Measurements from ENCODE around the gene CHST4. TPM values are rescaled to one million over a fixed set of nuclear protein-coding genes. Genes with fewer than 3 reads are reported as not detected.

The CHST4 gene
- polyA plus RNA-seq, 1 of the 3 experiments (the other 2 are of a cell fraction), result 0.08 TPM

DNA sequence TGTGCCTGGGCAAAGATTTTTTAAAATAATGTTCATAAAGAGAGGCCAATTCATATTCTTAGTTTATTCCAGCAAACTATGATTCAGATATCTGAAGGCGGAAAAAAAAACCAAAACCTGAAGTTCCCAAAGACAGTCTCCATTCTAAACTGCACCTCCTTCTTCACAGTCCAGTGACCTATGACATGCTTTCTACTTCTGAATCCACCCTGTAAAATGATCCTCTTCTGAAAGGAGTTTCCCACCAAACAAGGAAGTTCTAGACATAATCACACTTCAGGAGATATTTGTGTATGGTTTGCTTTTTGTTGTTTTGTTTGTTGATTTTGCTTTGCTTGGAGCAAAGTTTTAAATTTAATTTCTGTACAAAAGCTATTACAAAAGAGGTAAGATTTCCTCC is 12.9 kb upstream of the CHST4 start:
- H3K27me3 ChIP-seq (ENCODE audit: insufficient read depth), result no peaks in the 10 kb centered on the region; the same call in 1 of the 2 replicates
- no peak overlapping the region for H3K4me2 ChIP-seq
- 8% methylated on average over 1 of the region's 1 CpG for WGBS (ENCODE audit: low lambda C conversion rate)
- H3K36me3 ChIP-seq (replicated peaks in 1 of 2; ENCODE audit: control insufficient read depth in 1 of 2, insufficient read depth in 2 of 2, low read length in 1 of 2), result no peaks in the 10 kb centered on the region
- ChIA-PET CTCF (no interaction called here), POLR2A (no interaction called here)
- no peak for DNase-seq
- H3K4me3 ChIP-seq (ENCODE audit: low read depth in 2 of 2, low read length in 1 of 2), result no peak overlapping the region
- no peaks in the 10 kb centered on the region for H3K4me1 ChIP-seq (ENCODE audit: control insufficient read depth in 1 of 2, insufficient read depth in 2 of 2, low read depth in 1 of 2, low read length in 1 of 2)
- TF ChIP-seq, protein P1, sequence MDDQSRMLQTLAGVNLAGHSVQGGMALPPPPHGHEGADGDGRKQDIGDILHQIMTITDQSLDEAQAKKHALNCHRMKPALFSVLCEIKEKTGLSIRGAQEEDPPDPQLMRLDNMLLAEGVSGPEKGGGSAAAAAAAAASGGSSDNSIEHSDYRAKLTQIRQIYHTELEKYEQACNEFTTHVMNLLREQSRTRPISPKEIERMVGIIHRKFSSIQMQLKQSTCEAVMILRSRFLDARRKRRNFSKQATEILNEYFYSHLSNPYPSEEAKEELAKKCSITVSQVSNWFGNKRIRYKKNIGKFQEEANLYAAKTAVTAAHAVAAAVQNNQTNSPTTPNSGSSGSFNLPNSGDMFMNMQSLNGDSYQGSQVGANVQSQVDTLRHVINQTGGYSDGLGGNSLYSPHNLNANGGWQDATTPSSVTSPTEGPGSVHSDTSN (IDR thresholded peaks at IDR 0.05), result no peak
- TF ChIP-seq SIN3A (IDR thresholded peaks at IDR 0.05; ENCODE audit: borderline replicate concordance, low read depth, low read length), result no peak
- H3K79me2 ChIP-seq (ENCODE audit: insufficient read depth), result no peaks in the 10 kb centered on the region
- no peaks in the 10 kb centered on the region for H3K9me2 ChIP-seq
- H2AFZ ChIP-seq (ENCODE audit: low read depth), result no peak overlapping the region
- H3K9ac ChIP-seq, result no peak overlapping the region
- H3K27ac ChIP-seq (ENCODE audit: low read depth in 2 of 2, low read length in 1 of 2), result no peak overlapping the region
- H4K20me1 ChIP-seq (ENCODE audit: insufficient read depth), result no peaks in the 10 kb centered on the region
- H3K9me3 ChIP-seq, result no peaks in the 10 kb centered on the region
- H3F3A ChIP-seq (replicated peaks; ENCODE audit: insufficient read depth), result no peaks in the 10 kb centered on the region

DNA sequence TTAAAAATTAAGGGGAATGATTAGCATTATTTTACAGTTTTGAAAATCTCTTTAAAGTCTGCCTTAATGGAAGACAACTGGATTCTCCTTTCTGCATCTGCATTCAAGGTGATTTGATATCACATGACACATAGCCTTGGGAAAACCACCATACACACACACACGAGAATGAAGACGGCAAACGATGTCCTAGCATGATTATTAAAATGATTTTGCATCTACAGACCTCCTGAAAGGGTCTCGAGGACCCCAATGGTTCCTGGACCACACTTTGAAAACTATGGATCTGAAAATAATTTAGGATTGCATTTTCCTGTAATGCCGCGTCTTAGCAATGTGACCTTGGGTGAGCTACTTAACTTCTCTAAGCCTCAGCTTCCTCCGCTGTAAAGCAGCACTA is 11.8 kb upstream of the CHST4 start:
- H3K9ac ChIP-seq, result no peak overlapping the region
- H4K20me1 ChIP-seq (ENCODE audit: insufficient read depth), result no peaks in the 10 kb centered on the region
- no peak for DNase-seq
- 44% methylated on average over 7 of the region's 7 CpGs for WGBS (ENCODE audit: low lambda C conversion rate)
- no peaks in the 10 kb centered on the region for H3K4me1 ChIP-seq (ENCODE audit: control insufficient read depth in 1 of 2, insufficient read depth in 2 of 2, low read depth in 1 of 2, low read length in 1 of 2)
- no peaks in the 10 kb centered on the region; the same call in 1 of the 2 replicates for H3K27me3 ChIP-seq (ENCODE audit: insufficient read depth)
- no peaks in the 10 kb centered on the region for H3K9me2 ChIP-seq
- H3K36me3 ChIP-seq (replicated peaks in 1 of 2; ENCODE audit: control insufficient read depth in 1 of 2, insufficient read depth in 2 of 2, low read length in 1 of 2), result no peaks in the 10 kb centered on the region
- no peak overlapping the region for H3K27ac ChIP-seq (ENCODE audit: low read depth in 2 of 2, low read length in 1 of 2)
- TF ChIP-seq CHD2 (IDR thresholded peaks at IDR 0.05; ENCODE audit: low read length, partially characterized antibody) (no peak), FOSL2 (IDR thresholded peaks at IDR 0.05; ENCODE audit: borderline replicate concordance, low read depth) (no peak), MAX (IDR thresholded peaks at IDR 0.05; ENCODE audit: low read depth) (no peak), YY1 (IDR thresholded peaks at IDR 0.05; ENCODE audit: low read depth) (no peak), SMC3 (IDR thresholded peaks at IDR 0.05; ENCODE audit: low read depth, low read length) (no peak), EP300 (IDR thresholded peaks at IDR 0.05; ENCODE audit: borderline replicate concordance in 1 of 2, low read depth in 1 of 2, low read length in 1 of 2) (no peak), TEAD4 (IDR thresholded peaks at IDR 0.05; ENCODE audit: borderline replicate concordance, insufficient read depth) (no peak), REST (IDR thresholded peaks at IDR 0.05; ENCODE audit: low read depth, low read length) (no peak), RCOR1 (IDR thresholded peaks at IDR 0.05; ENCODE audit: low read length) (no peak)
- TF ChIP-seq, protein P1 (IDR thresholded peaks at IDR 0.05), result no peak
- TF ChIP-seq, protein P2, sequence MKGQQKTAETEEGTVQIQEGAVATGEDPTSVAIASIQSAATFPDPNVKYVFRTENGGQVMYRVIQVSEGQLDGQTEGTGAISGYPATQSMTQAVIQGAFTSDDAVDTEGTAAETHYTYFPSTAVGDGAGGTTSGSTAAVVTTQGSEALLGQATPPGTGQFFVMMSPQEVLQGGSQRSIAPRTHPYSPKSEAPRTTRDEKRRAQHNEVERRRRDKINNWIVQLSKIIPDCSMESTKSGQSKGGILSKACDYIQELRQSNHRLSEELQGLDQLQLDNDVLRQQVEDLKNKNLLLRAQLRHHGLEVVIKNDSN (IDR thresholded peaks at IDR 0.05; ENCODE audit: borderline replicate concordance, low read depth), result no peak
- H3K4me2 ChIP-seq, result no peak overlapping the region
- ChIA-PET POLR2A (no interaction called here), CTCF (no interaction called here)
- H3K79me2 ChIP-seq (ENCODE audit: insufficient read depth), result no peaks in the 10 kb centered on the region
- no peak overlapping the region for H3K4me3 ChIP-seq (ENCODE audit: low read depth in 2 of 2, low read length in 1 of 2)
- no peaks in the 10 kb centered on the region for H3F3A ChIP-seq (replicated peaks; ENCODE audit: insufficient read depth)
- H3K9me3 ChIP-seq, result no peaks in the 10 kb centered on the region
- no peak overlapping the region for H2AFZ ChIP-seq (ENCODE audit: low read depth)

All from SK-N-SH (cell line).